HEK293 (cell line): ENCODE data around the gene SIGMAR1.

Experiments
- CTCF ChIA-PET: fragments of 350-600 bp; formaldehyde crosslinking; extraction: SDS; loops from one replicate; lab custom pipeline; 2021; ENCODE audit warnings: antibody characterized with exemption; lab: Yijun Ruan, JAX
- POLR2A ChIA-PET: fragments of 300-600 bp; formaldehyde crosslinking; extraction: SDS; loops from one replicate; lab custom pipeline; 2020; ENCODE audit warnings: antibody characterized with exemption, inconsistent platforms; lab: Yijun Ruan, JAX
- H3K27ac ChIP-seq: fragments of 200-500 bp; sonication (Bioruptor generic); 2 replicates; pipeline ENCODE4 v1.5.1; 2014; ENCODE audit warnings: low read depth, low read length, control low read depth, inconsistent platforms; ENCODE audit errors: extremely low read depth
- H3K36me3 ChIP-seq, 2 experiments: fragments of 200-500 bp in 1 of 2; sonication (Bioruptor generic) in 1 of 2; 1 replicate in 1 of 2; 2 replicates in 1 of 2; pipeline ENCODE4 v1.5.1; 2014 to 2017; ENCODE audit warnings: inconsistent platforms in 2 of 2, low read length in 2 of 2; ENCODE audit not compliant: control insufficient read depth in 2 of 2, insufficient read depth in 1 of 2
- H3K4me1 ChIP-seq: fragments of 200-500 bp; sonication (Bioruptor generic); 2 replicates; pipeline ENCODE4 v1.5.1; 2014; ENCODE audit warnings: mild to moderate bottlenecking, low read length, inconsistent platforms; ENCODE audit not compliant: control insufficient read depth, insufficient read depth
- H3K4me3 ChIP-seq: 2 replicates; pipeline ENCODE4 v1.5.1; 2011; ENCODE audit warnings: low read depth, mild to moderate bottlenecking, control low read depth, low read length, moderate library complexity
- H3K9me3 ChIP-seq: fragments of 200-500 bp; sonication (Bioruptor generic); 2 replicates; pipeline ENCODE4 v1.5.1; 2014; ENCODE audit warnings: low read depth, low read length, inconsistent platforms; ENCODE audit not compliant: control insufficient read depth, insufficient read depth
- GFI1B ChIP-seq: fragments of 450-650 bp; formaldehyde crosslinking; IDR thresholded peaks from 2 replicates; pipeline ENCODE4 v1.5.1; 2016; ENCODE audit warnings: missing biosample characterization, missing genetic modification characterization
- KLF10 ChIP-seq: fragments of 450-650 bp; IDR thresholded peaks from 2 replicates; pipeline ENCODE4 v1.5.1; 2018; ENCODE audit warnings: missing biosample characterization, mild to moderate bottlenecking, missing genetic modification characterization
- KLF8 ChIP-seq: fragments of 450-650 bp; formaldehyde crosslinking; IDR thresholded peaks from 2 replicates; pipeline ENCODE4 v1.5.1; 2016; ENCODE audit warnings: missing biosample characterization, missing genetic modification characterization
- PRDM1 ChIP-seq: fragments of 450-650 bp; formaldehyde crosslinking; IDR thresholded peaks from 2 replicates; pipeline ENCODE4; 2016; ENCODE audit warnings: missing biosample characterization, missing genetic modification characterization
- SALL2 ChIP-seq: fragments of 450-650 bp; formaldehyde crosslinking; IDR thresholded peaks from 2 replicates; pipeline ENCODE4 v1.5.0; 2017; ENCODE audit warnings: missing biosample characterization, mild to moderate bottlenecking, missing genetic modification characterization, borderline replicate concordance
- TSHZ1 ChIP-seq: fragments of 450-650 bp; formaldehyde crosslinking; IDR thresholded peaks from 2 replicates; pipeline ENCODE4 v1.5.1; 2016; ENCODE audit warnings: missing biosample characterization, missing genetic modification characterization, borderline replicate concordance
- ZBTB48 ChIP-seq: fragments of 450-650 bp; formaldehyde crosslinking; IDR thresholded peaks from 2 replicates; pipeline ENCODE4 v1.5.1; 2016; ENCODE audit warnings: missing biosample characterization, missing genetic modification characterization
- ZEB2 ChIP-seq: fragments of 450-650 bp; formaldehyde crosslinking; IDR thresholded peaks from 2 replicates; pipeline ENCODE4 v1.5.1; 2016; ENCODE audit warnings: missing biosample characterization, missing genetic modification characterization
- ZFHX2 ChIP-seq: fragments of 450-650 bp; formaldehyde crosslinking; conservative IDR thresholded peaks from 2 replicates; pipeline ENCODE4 v1.5.1; 2016; ENCODE audit warnings: missing biosample characterization, missing genetic modification characterization
- ZFP69B ChIP-seq: fragments of 450-650 bp; formaldehyde crosslinking; IDR thresholded peaks from 2 replicates; pipeline ENCODE4 v1.5.1; 2016; ENCODE audit warnings: missing biosample characterization, missing genetic modification characterization
- ZIC2 ChIP-seq: fragments of 450-650 bp; formaldehyde crosslinking; IDR thresholded peaks from 2 replicates; pipeline ENCODE4 v1.5.1; 2016; ENCODE audit warnings: missing biosample characterization, missing genetic modification characterization
- ZNF114 ChIP-seq: fragments of 450-650 bp; formaldehyde crosslinking; IDR thresholded peaks from 2 replicates; pipeline ENCODE4 v1.5.0; 2017; ENCODE audit warnings: missing biosample characterization, missing genetic modification characterization
- ZNF16 ChIP-seq: fragments of 450-650 bp; formaldehyde crosslinking; IDR thresholded peaks from 2 replicates; pipeline ENCODE4 v1.5.1; 2016; ENCODE audit warnings: low read depth, missing biosample characterization, missing genetic modification characterization
- ZNF18 ChIP-seq: fragments of 450-650 bp; formaldehyde crosslinking; IDR thresholded peaks from 2 replicates; pipeline ENCODE4 v1.5.1; 2016; ENCODE audit warnings: missing biosample characterization, missing genetic modification characterization
- ZNF2 ChIP-seq: fragments of 450-650 bp; formaldehyde crosslinking; IDR thresholded peaks from 2 replicates; pipeline ENCODE4 v1.5.1; 2016; ENCODE audit warnings: missing biosample characterization, missing genetic modification characterization
- ZNF223 ChIP-seq: fragments of 450-650 bp; formaldehyde crosslinking; IDR thresholded peaks from 2 replicates; pipeline ENCODE4 v1.5.1; 2016; ENCODE audit warnings: missing biosample characterization, missing genetic modification characterization
- ZNF394 ChIP-seq: fragments of 450-650 bp; formaldehyde crosslinking; IDR thresholded peaks from 2 replicates; pipeline ENCODE4 v1.5.1; 2016; ENCODE audit warnings: missing biosample characterization, missing genetic modification characterization, mild to moderate bottlenecking, moderate library complexity, borderline replicate concordance
- ZNF529 ChIP-seq: fragments of 450-650 bp; formaldehyde crosslinking; IDR thresholded peaks from 2 replicates; pipeline ENCODE4 v1.5.1; 2017; ENCODE audit warnings: missing genetic modification characterization, missing biosample characterization; ENCODE audit not compliant: insufficient replicate concordance
- ZNF548 ChIP-seq: fragments of 450-650 bp; formaldehyde crosslinking; IDR thresholded peaks from 2 replicates; pipeline ENCODE4 v1.5.1; 2016; ENCODE audit warnings: missing biosample characterization, missing genetic modification characterization
- ZNF561 ChIP-seq: fragments of 450-650 bp; IDR thresholded peaks from 2 replicates; pipeline ENCODE4 v1.5.1; 2018; ENCODE audit warnings: missing biosample characterization, missing genetic modification characterization, borderline replicate concordance
- ZNF777 ChIP-seq: fragments of 450-650 bp; formaldehyde crosslinking; IDR thresholded peaks from 2 replicates; pipeline ENCODE4 v1.5.1; 2017; ENCODE audit warnings: missing biosample characterization, missing genetic modification characterization, borderline replicate concordance
- ZNF837 ChIP-seq: fragments of 450-650 bp; formaldehyde crosslinking; IDR thresholded peaks from 2 replicates; pipeline ENCODE4 v1.5.1; 2016; ENCODE audit warnings: missing biosample characterization, missing genetic modification characterization

The SIGMAR1 gene

GRCh38 chr9:34587271-34587670 lies 50.3 kb downstream of the SIGMAR1 start:
- Histone ChIP-seq H3K27ac (no peak overlapping the region), H3K4me1 (no peaks in the 10 kb centered on the region), H3K9me3 (no peaks in the 10 kb centered on the region), H3K4me3 (no peak overlapping the region), H3K36me3 (no peaks in the 10 kb centered on the region)
- ChIA-PET POLR2A (interaction anchor here (0.5 kb wide), 1 partner anchor 16 kb away, joined by 3 read pairs; no protein-coding TSS in a partner anchor), CTCF (interaction anchor here (0.6 to 2.1 kb wide), 13 partner anchors 16 to 1704 kb away, joined by 3 to 23 read pairs (median 4); no protein-coding TSS in a partner anchor)
- TF ChIP-seq ZFP69B, result no peak
- no peak for TF ChIP-seq ZBTB48 (tag by site-specific recombination)
- TF ChIP-seq ZNF16 (tag by site-specific recombination), result no peak
- no peak for TF ChIP-seq ZNF114
- no peak for TF ChIP-seq ZNF223
- TF ChIP-seq ZNF561, result no peak
- TF ChIP-seq SALL2 (tag by site-specific recombination), result no peak
- TF ChIP-seq ZNF548 (tag by site-specific recombination), result no peak

GRCh38 chr9:34585946-34586669 lies 51.5 kb downstream of the SIGMAR1 start:
- no peak overlapping the region for H3K4me3 ChIP-seq
- no peaks in the 10 kb centered on the region for H3K36me3 ChIP-seq
- POLR2A ChIA-PET, result no interaction called here
- no peaks in the 10 kb centered on the region for H3K9me3 ChIP-seq
- no peaks in the 10 kb centered on the region for H3K4me1 ChIP-seq
- TF ChIP-seq ZNF837 (tag by site-specific recombination) (no peak), ZIC2 (peak; percentile 50; the same call in 1 of the 2 replicates), ZNF2 (tag by site-specific recombination) (no peak), ZFHX2 (tag by site-specific recombination) (no peak)
- TF ChIP-seq, all 188 proteins: peak for 1
- no peak overlapping the region for H3K27ac ChIP-seq
- CTCF ChIA-PET, result interaction anchor here (0.6 to 3.2 kb wide), 6 partner anchors 17 to 182 kb away, joined by 4 to 23 read pairs (median 5); no protein-coding TSS in a partner anchor

- ChIA-PET CTCF (interaction anchor here (1.5 to 3.2 kb wide), 2 partner anchors 23 to 36 kb away, joined by 4 to 16 read pairs; no protein-coding TSS in a partner anchor), POLR2A (no interaction called here)
- no peaks in the 10 kb centered on the region for H3K9me3 ChIP-seq
- no peak overlapping the region for H3K27ac ChIP-seq
- H3K4me1 ChIP-seq, result no peaks in the 10 kb centered on the region
- TF ChIP-seq KLF10 (tag by site-specific recombination) (no peak), GFI1B (tag by site-specific recombination) (no peak), TSHZ1 (no peak), KLF8 (tag by site-specific recombination) (no peak), PRDM1 (tag by site-specific recombination) (no peak), ZNF529 (tag by site-specific recombination) (no peak), ZNF394 (tag by site-specific recombination) (no peak), ZNF777 (tag by site-specific recombination) (no peak), ZEB2 (tag by site-specific recombination) (no peak), ZNF18 (no peak)
- no peaks in the 10 kb centered on the region for H3K36me3 ChIP-seq
- H3K4me3 ChIP-seq, result no peak overlapping the region
These were observed 52.6 kb downstream of the SIGMAR1 start for GRCh38 chr9:34584970-34585369.
